Activated CD8-positive, alpha-beta T cell treated with anti-CD3 and anti-CD28 coated beads, Interleukin-2, amount 10 ng/mL, durations not matched to agents 7 days and 5 days (primary cell): Measurements from ENCODE around the gene FCSK. TPM values are rescaled to one million over a fixed set of nuclear protein-coding genes. Genes with fewer than 3 reads are reported as not detected.
A peak's percentile ranks its signal among the peaks of the same experiment; 100 is the strongest.

Experiments used
- ATAC-seq: fragments of 150-1000 bp; cut with Tn5 transposase; one replicate; pipeline ENCODE4 v1.10.0; 2021; ENCODE audit warnings: moderate library complexity
- CTCF ChIA-PET: fragments of 350-600 bp; sonication (Branson Sonifier 250); formaldehyde crosslinking; loops from one replicate; lab custom pipeline; 2021; ENCODE audit warnings: antibody characterized with exemption; lab: Charles Lee
- POLR2A ChIA-PET: fragments of 350-600 bp; sonication (Branson Sonifier 250); formaldehyde crosslinking; loops from one replicate; lab custom pipeline; 2021; ENCODE audit warnings: antibody characterized with exemption; lab: Charles Lee
- DNase-seq: peaks from one replicate; pipeline ENCODE4 v3.0.0-alpha.2; 2020
- H3K27ac Mint-ChIP-seq: one replicate; pipeline ENCODE4 v1.8.0; 2021; ENCODE audit warnings: mild to moderate bottlenecking, mixed read lengths
- H3K27me3 Mint-ChIP-seq: one replicate; pipeline ENCODE4 v1.8.0; 2021; ENCODE audit warnings: low read depth, mixed read lengths
- H3K36me3 Mint-ChIP-seq: one replicate; pipeline ENCODE4 v1.8.0; 2021; ENCODE audit warnings: low read depth, mixed read lengths
- H3K4me1 Mint-ChIP-seq: one replicate; pipeline ENCODE4 v1.8.0; 2021; ENCODE audit warnings: low read depth, mixed read lengths
- H3K4me3 Mint-ChIP-seq: one replicate; pipeline ENCODE4 v1.8.0; 2021; ENCODE audit warnings: mild to moderate bottlenecking, mixed read lengths
- H3K9me3 Mint-ChIP-seq: one replicate; pipeline ENCODE4 v1.8.0; 2022; ENCODE audit warnings: mixed read lengths; ENCODE audit not compliant: insufficient read depth
- total RNA-seq, 2 experiments: library from RNA; stranded (reverse); gene quantifications; one replicate each; pipeline ENCODE4 v1.2.3, GENCODE V29; 2021

Gene FCSK
- total RNA-seq, 2 experiments from 2014 or later = 17.3 to 18.8 TPM

DNA sequence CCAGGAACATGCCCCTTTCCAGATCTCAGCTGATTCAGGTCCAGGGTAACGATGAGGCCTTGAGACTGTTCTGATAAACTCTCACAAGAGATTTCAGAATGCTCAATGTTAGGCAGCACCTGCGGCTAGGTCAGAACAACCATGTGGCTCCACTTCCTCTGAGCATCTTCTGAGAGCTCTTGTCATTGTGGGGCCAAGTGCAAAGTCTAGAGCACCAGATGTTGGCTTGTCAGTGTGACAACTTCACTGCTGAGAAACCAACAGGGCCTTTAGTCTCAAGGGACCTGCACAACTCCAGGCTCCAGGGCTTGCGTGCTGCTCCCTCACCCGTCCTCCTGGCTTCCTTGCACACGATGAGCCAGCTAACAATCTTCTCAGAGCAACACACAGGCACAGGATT lies 29.0 kb downstream of the FCSK start:
- Mint-ChIP-seq H3K36me3 (peaks cover 21% of the 10 kb centered on the region), H3K27ac (no peak overlapping the region), H3K4me3 (no peak overlapping the region), H3K9me3 (no peaks in the 10 kb centered on the region), H3K4me1 (peaks cover 5% of the 10 kb centered on the region), H3K27me3 (no peaks in the 10 kb centered on the region)
- no peak for DNase-seq
- ChIA-PET POLR2A (interaction anchor here (1.0 kb wide), 2 partner anchors 34 to 87 kb away, joined by 3 read pairs; no protein-coding TSS in a partner anchor), CTCF (interaction anchor here (1.2 to 1.9 kb wide), 2 partner anchors 25 to 103 kb away, joined by 3 to 7 read pairs; no protein-coding TSS in a partner anchor)
- ATAC-seq = no peak

DNA sequence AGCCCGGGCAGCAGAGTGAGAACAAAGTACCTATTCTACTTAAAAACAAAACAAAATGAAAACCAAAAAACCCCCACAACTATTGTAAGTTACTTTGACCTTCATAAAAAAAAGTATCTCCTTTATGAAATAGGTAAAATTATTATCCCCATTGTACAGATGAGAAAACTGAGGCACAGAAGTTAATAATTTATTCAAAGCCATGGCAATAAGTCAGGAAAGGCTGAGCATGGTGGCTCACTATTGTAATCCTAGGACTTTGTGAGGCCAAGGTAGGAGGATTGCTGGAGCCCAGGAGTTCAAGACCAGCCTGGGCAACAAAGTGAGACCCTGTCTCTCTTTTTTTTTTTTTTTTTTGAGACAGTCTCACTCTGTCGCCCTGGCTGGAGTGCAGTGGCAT lies 30.5 kb downstream of the FCSK start:
- ChIA-PET CTCF (interaction anchor here (1.9 kb wide), 1 partner anchor 24 kb away, joined by 7 read pairs; no protein-coding TSS in a partner anchor), POLR2A (no interaction called here)
- Mint-ChIP-seq H3K36me3 (peaks cover 24% of the 10 kb centered on the region), H3K27me3 (no peaks in the 10 kb centered on the region), H3K9me3 (no peaks in the 10 kb centered on the region), H3K27ac (no peak overlapping the region), H3K4me1 (no peaks in the 10 kb centered on the region), H3K4me3 (no peak overlapping the region)
- ATAC-seq (no peak), DNase-seq (no peak)

DNA sequence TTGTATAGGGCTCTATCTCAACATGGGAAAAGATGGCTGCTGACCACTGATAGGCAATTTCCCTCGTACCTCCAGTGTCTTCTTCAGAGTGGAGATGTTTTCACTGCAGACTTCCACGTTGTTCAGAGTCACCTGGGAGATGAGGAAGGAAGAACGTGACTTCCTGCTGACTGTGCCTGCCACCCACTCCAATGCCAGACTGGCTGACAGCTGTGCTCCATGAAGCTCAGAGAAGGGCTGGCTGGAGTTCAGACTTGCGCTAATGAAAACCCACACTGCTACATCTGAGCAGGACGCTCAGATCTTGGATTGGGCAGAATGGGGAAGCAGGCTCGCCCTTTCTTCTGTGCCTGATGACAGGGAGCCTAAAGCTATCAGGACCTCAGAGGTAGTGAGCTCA lies 35.9 kb downstream of the FCSK start:
- Mint-ChIP-seq H3K36me3 (peaks cover 37% of the 10 kb centered on the region), H3K4me3 (no peak overlapping the region), H3K9me3 (no peaks in the 10 kb centered on the region), H3K4me1 (peaks cover 17% of the 10 kb centered on the region), H3K27ac (no peak overlapping the region), H3K27me3 (no peaks in the 10 kb centered on the region)
- POLR2A ChIA-PET = interaction anchor here (0.7 kb wide), 1 partner anchor 10 kb away, joined by 3 read pairs; no protein-coding TSS in a partner anchor
- CTCF ChIA-PET = interaction anchor here (1.6 kb wide), 1 partner anchor 19 kb away, joined by 3 read pairs; no protein-coding TSS in a partner anchor
- no peak for DNase-seq
- no peak for ATAC-seq

DNA sequence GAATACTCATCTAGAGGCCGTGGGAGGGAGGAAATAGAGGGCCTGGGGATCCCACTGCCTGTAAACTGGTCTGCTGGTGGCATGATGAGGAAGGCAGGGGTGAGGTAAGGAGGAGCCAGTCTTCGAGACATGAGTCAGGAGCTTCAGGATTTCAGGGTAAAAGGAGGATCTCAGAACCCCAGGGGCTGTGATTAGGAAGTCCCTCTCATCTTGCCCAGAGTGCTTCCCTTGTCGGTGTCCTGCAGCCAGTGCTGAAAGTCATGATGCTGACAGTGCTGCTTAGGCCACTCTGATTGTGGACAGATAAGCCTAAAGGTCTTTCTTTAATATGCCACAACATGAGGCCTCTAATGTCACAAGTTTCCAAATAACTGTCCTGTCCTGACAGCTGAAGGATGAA lies 39.4 kb downstream of the FCSK start:
- DNase-seq (no peak), ATAC-seq (no peak)
- no peak overlapping the region for H3K4me3 Mint-ChIP-seq
- H3K27ac Mint-ChIP-seq = peak overlapping the region; percentile 8
- peaks cover 22% of the 10 kb centered on the region for H3K4me1 Mint-ChIP-seq
- H3K36me3 Mint-ChIP-seq = peaks cover 57% of the 10 kb centered on the region
- CTCF ChIA-PET = interaction anchor here (1.7 to 3.1 kb wide), 2 partner anchors 16 to 113 kb away, joined by 4 to 15 read pairs; no protein-coding TSS in a partner anchor
- H3K9me3 Mint-ChIP-seq = no peaks in the 10 kb centered on the region
- POLR2A ChIA-PET = interaction anchor here (0.6 kb wide), 1 partner anchor 94 kb away, joined by 3 read pairs; no protein-coding TSS in a partner anchor
- H3K27me3 Mint-ChIP-seq = no peaks in the 10 kb centered on the region

DNA sequence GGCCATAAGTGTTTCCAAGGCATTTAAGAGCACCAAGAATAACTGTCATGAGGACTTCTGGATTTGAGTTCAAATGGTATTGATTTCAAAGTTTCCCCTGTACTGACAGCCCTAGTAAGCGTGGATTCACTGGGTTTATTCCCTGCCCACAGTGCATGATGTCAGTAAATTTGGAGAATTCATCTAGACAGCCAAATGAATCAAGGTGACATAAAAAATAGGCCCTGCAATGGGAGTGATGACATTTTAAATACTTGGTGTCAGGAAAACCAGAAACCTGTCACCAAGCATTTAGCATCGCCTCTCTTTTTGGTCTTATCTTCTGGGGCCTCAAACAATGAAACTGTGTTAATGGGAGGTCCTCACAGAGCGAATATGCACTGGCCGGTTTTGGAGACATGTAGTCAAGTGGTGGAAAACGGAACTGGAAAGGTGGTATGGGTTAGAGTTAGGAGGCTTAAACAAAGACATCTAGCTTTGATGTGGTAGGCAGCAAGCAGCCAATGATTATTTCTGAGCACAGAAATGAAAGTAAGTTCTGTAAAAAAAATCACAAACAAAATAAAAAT lies 39.9 kb downstream of the FCSK start:
- ChIA-PET POLR2A (interaction anchor here (0.6 kb wide), 1 partner anchor 94 kb away, joined by 3 read pairs; no protein-coding TSS in a partner anchor), CTCF (interaction anchor here (0.7 to 3.1 kb wide), 3 partner anchors 15 to 113 kb away, joined by 4 to 15 read pairs (median 4); no protein-coding TSS in a partner anchor)
- peaks cover 22% of the 10 kb centered on the region for H3K4me1 Mint-ChIP-seq
- DNase-seq (no peak), ATAC-seq (peak; percentile 74)
- no peaks in the 10 kb centered on the region for H3K27me3 Mint-ChIP-seq
- no peaks in the 10 kb centered on the region for H3K9me3 Mint-ChIP-seq
- H3K36me3 Mint-ChIP-seq = peaks cover 58% of the 10 kb centered on the region
- H3K27ac Mint-ChIP-seq = peak overlapping the region; percentile 87
- no peak overlapping the region for H3K4me3 Mint-ChIP-seq

DNA sequence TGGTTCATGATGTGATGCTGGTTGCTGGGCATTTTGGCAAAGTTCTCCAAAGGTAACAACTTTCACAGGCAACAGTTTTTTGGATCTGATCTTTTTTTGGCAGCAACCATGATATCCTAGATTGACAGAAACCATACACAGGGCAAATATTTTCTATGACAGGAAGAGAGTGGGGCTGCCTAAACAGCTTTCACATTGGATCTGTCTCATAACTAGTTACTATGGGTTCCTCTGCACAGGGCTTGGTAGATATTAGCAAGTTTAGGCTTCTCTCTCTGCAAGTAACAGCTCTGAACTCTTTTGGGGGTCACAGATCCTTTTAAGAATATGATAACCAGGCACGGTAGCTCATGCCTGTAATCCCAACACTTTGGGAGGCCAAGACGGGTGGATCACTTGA lies 40.4 kb downstream of the FCSK start:
- no peaks in the 10 kb centered on the region for H3K9me3 Mint-ChIP-seq
- peak overlapping the region; percentile 87 for H3K27ac Mint-ChIP-seq
- no peak overlapping the region for H3K4me3 Mint-ChIP-seq
- no peak for DNase-seq
- H3K36me3 Mint-ChIP-seq = peaks cover 55% of the 10 kb centered on the region
- ATAC-seq = no peak
- no peaks in the 10 kb centered on the region for H3K27me3 Mint-ChIP-seq
- H3K4me1 Mint-ChIP-seq = peaks cover 22% of the 10 kb centered on the region
- ChIA-PET POLR2A (no interaction called here), CTCF (interaction anchor here (0.7 to 3.1 kb wide), 4 partner anchors 15 to 276 kb away, joined by 3 to 15 read pairs (median 4); no protein-coding TSS in a partner anchor)

DNA sequence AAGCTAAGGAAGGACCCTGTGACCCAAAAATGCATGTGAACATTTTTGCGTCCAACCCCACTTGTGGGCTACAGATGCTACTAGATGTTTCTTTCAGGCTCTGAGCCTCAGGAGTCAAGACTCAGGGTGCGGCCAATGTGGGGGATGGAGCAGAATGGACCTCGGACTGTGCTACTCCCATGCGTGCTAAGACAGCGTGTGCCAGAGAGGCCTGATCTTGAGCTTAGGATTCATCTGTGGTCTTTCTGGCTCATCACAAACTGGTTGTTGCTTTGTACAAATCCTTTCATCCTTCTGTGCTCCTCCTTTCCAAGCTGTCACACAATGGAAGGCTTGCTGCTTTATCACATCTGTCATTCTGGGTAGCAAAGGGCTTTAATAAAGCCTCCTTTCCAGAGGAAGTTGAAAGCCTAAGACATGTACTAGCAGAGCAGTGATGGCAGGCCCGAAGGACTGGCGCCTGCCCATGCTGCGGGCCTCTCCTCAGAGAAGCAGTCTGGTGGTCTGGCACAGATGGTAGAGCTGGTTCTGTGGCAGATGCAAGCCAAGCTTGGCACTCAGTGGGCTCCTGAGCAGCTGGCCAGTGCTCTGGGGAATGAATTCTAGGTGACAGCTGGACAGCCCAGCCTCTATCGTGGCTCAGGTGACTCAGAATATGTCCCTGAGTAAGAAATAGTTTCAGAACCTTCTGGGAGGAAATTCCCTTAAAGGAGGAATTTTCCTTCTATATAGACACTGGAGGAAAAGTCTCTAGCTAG lies 41.2 kb downstream of the FCSK start:
- Mint-ChIP-seq H3K4me3 (no peak overlapping the region), H3K27me3 (no peaks in the 10 kb centered on the region), H3K36me3 (peaks cover 52% of the 10 kb centered on the region), H3K9me3 (no peaks in the 10 kb centered on the region), H3K4me1 (peaks cover 22% of the 10 kb centered on the region), H3K27ac (no peak overlapping the region)
- ATAC-seq = no peak
- DNase-seq = no peak
- ChIA-PET CTCF (interaction anchor here (0.7 to 3.1 kb wide), 3 partner anchors 14 to 275 kb away, joined by 3 to 15 read pairs (median 3); no protein-coding TSS in a partner anchor), POLR2A (no interaction called here)

DNA sequence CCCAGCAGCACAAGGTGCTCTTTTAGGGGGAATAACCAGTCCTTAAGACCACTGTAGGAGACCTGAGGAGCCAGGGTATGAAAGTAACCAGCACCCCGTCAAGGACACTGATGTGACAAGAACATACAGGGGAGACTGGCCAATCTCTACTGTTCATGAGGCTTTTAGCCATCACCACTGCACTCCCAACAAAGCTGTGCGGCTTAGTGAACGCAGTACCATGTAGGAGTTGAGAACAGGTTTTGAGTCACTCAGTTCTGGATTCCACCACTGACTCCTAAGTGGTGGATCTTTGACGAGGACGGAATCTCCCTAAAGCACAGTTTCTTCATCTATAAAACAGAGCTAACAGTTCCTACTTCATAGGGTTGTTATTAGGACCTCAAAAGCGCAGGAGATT lies 42.1 kb downstream of the FCSK start:
- H3K36me3 Mint-ChIP-seq = peaks cover 59% of the 10 kb centered on the region
- ATAC-seq = no peak
- H3K27ac Mint-ChIP-seq = no peak overlapping the region
- no peaks in the 10 kb centered on the region for H3K9me3 Mint-ChIP-seq
- H3K4me3 Mint-ChIP-seq = no peak overlapping the region
- POLR2A ChIA-PET = no interaction called here
- peaks cover 22% of the 10 kb centered on the region for H3K4me1 Mint-ChIP-seq
- DNase-seq = no peak
- no peaks in the 10 kb centered on the region for H3K27me3 Mint-ChIP-seq
- CTCF ChIA-PET = interaction anchor here (0.8 to 3.1 kb wide), 4 partner anchors 13 to 158 kb away, joined by 3 to 15 read pairs (median 6); no protein-coding TSS in a partner anchor

DNA sequence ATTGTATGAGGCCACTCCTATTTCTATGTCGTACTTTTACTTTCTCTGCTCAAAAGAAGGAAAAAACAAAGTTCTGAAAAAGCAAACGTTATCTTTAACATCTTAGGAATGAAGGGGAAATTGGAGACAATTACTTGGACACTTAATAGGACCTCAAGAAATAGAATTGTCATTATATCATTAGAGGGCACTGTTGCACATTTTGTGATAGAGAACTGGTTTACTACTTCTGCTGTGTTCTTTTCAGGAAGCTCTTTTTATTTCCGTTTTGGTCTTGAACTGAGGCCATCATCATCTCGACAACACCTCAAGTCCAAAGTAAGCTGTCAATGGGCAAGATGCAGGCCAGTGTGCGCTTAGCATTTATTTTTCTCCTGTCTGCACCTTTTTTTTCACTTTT lies 54.4 kb downstream of the FCSK start:
- ATAC-seq (peak; percentile 72), DNase-seq (no peak)
- Mint-ChIP-seq H3K4me1 (peaks cover 11% of the 10 kb centered on the region), H3K27me3 (no peaks in the 10 kb centered on the region), H3K4me3 (no peak overlapping the region), H3K27ac (peak overlapping the region; percentile 83), H3K9me3 (no peaks in the 10 kb centered on the region), H3K36me3 (peaks cover 42% of the 10 kb centered on the region)
- CTCF ChIA-PET = interaction anchor here (0.6 to 2.4 kb wide), 35 partner anchors 8 to 262 kb away, joined by 3 to 50 read pairs (median 5); partner anchors contain the start of genes COG4 and SF3B3
- POLR2A ChIA-PET = interaction anchor here (0.6 to 3.2 kb wide), 3 partner anchors 14 to 23 kb away, joined by 3 to 17 read pairs (median 3); partner anchors contain the start of genes COG4 and SF3B3

DNA sequence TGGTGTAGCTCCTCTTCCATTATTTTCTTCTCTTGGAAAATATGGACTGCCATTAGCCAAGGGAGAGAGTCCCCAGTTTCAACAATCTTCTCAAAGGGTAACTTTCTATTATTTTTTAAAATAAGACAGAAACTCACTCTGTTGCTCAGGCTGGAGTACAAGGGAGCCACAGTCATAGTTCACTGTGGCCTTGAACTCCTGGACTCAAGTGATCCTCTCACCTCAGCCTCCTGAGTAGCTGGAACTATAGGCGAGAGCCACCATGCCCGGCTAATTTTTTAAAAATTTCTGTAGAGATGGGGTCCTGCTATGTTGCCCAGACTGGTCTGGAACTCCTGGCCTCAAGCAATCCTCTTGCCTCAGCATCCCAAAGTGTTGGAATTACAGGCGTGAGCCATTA lies 55.8 kb downstream of the FCSK start:
- H3K27ac Mint-ChIP-seq = peak overlapping the region; percentile 13
- ATAC-seq (no peak), DNase-seq (no peak)
- H3K36me3 Mint-ChIP-seq = peaks cover 46% of the 10 kb centered on the region
- H3K4me3 Mint-ChIP-seq = no peak overlapping the region
- ChIA-PET POLR2A (interaction anchor here (3.2 kb wide), 1 partner anchor 12 kb away, joined by 17 read pairs; the partner anchor contains the start of genes COG4 and SF3B3), CTCF (interaction anchor here (1.5 to 2.4 kb wide), 4 partner anchors 11 to 143 kb away, joined by 6 to 50 read pairs (median 12); partner anchors contain the start of genes COG4 and SF3B3)
- H3K27me3 Mint-ChIP-seq = no peaks in the 10 kb centered on the region
- no peaks in the 10 kb centered on the region for H3K9me3 Mint-ChIP-seq
- H3K4me1 Mint-ChIP-seq = peaks cover 11% of the 10 kb centered on the region

DNA sequence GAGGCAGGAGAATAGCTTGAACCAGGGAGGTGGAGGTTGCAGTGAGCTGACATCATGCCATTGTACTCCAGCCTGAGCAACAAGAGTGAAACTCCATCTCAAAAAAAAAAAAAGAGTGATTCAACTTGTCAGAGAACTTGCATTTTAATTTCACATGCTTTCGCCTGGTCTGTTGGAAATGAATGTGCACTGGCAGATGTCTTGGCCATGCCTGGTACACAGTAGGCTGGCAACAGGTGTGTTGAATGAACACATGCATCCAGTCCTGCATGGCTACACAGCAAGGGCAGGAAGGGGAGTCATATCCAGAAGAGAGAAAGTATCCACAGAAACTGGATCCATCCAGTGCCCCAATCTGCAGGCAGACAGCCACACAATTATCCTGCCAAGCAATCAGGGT lies 57.4 kb downstream of the FCSK start:
- H3K36me3 Mint-ChIP-seq = peaks cover 52% of the 10 kb centered on the region
- ChIA-PET CTCF (no interaction called here), POLR2A (no interaction called here)

More for the DNA sequence above, 57.4 kb downstream of the FCSK start:
- Mint-ChIP-seq H3K27me3 (no peaks in the 10 kb centered on the region), H3K9me3 (no peaks in the 10 kb centered on the region), H3K4me3 (no peak overlapping the region), H3K27ac (no peak overlapping the region), H3K4me1 (peaks cover 11% of the 10 kb centered on the region)
- ATAC-seq = no peak
- DNase-seq = no peak
